ENCODE results near the gene SARDH.

- TF ChIP-seq EZH2phosphoT487 (IDR thresholded peaks at IDR 0.05; ENCODE audit: borderline replicate concordance) = no peak
- TF ChIP-seq CTCF (IDR thresholded peaks at IDR 0.05 in 2 of 3, conservative IDR thresholded peaks at IDR 0.05 in 1 of 3; ENCODE audit: borderline replicate concordance in 1 of 3, insufficient read depth in 1 of 3, low read depth in 2 of 3, low read length in 2 of 3) = no peak
Measured at GRCh38 chr9:133671371-133671770, 66.8 kb downstream of the SARDH start.

Data from HCT116 (cell line).